Measurements from ENCODE around the gene TLE3. TPM values are rescaled to one million over a fixed set of nuclear protein-coding genes. Genes with fewer than 3 reads are reported as not detected.

Gene TLE3
- total and polyA plus RNA-seq, 2 of the 13 experiments (the other 11 are each of a cell fraction or from before 2014, with no cell fraction given) = 11.9 to 13.8 TPM

DNA sequence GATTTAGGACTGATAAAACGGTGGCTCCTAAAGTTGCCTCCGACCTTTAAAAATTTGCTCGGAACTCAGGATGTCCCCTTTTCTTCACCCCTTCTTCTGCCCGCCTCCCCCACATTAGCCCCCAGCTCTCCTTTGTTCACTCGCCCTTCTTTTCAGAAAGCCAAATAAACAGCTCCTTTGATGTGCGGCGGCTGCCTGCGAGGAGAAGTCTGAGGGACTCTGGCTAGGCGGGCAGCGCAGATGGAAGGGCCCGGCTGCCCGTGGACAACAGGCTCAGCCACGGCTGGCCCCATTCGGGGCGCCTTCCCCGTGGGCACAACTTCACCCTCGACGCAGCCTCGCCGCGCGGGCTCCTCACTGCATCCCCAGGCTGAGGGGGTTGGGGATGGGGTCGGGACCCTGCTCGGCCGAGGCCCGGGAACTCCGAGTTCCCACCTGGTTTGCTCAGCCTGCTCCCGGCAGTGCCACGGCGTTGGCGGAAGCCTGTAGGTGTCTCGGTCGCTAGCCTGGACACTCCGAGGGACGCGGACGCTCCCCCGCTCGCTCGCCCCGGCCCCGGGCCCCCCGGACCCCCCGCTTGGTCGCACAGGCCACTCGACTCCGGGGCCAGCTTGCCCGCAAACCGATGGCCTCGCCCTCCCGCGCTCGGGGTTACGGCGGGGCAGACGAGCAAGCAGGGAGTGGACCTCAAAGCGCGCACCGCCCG lies 897 bp upstream of the TLE3 start (continued):
- no peak for TF ChIP-seq SOX6 (IDR thresholded peaks at IDR 0.05)
- peak; percentile 92 for TF ChIP-seq SOX6 (CRISPR knock-in tag; IDR thresholded peaks at IDR 0.05)
- TF ChIP-seq, protein P1, sequence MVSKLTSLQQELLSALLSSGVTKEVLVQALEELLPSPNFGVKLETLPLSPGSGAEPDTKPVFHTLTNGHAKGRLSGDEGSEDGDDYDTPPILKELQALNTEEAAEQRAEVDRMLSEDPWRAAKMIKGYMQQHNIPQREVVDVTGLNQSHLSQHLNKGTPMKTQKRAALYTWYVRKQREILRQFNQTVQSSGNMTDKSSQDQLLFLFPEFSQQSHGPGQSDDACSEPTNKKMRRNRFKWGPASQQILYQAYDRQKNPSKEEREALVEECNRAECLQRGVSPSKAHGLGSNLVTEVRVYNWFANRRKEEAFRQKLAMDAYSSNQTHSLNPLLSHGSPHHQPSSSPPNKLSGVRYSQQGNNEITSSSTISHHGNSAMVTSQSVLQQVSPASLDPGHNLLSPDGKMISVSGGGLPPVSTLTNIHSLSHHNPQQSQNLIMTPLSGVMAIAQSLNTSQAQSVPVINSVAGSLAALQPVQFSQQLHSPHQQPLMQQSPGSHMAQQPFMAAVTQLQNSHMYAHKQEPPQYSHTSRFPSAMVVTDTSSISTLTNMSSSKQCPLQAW (CRISPR knock-in tag; IDR thresholded peaks at IDR 0.05) = 0 out of 2 replicates have a peak, but pooled peaks have one; percentile 24

DNA sequence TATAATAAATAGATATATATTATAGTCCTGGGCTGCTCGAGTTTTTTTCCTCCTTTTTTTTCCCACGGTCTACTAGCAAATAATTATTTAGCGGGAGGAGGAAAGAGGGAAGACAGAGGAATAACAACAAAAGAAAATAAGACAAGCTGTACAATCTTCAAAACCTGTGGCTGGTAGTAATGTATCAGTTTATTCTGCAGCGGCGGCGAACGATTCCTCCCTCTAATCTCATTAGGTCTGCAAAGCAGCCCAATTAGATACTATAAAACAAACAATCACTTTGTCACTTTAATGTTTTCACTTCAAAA lies 390 bp upstream of the TLE3 start:
- ChIA-PET POLR2A (interaction anchor here (0.6 to 12.3 kb wide), 14 partner anchors 9 to 970 kb away, joined by 3 to 152 read pairs (median 5); partner anchors contain the start of genes KIF23 and RPLP1), CTCF (ENCODE audit: low intra/inter-chr PET ratio, low total read pairs) (no interaction called here)
- in situ Hi-C loops (cut with HindIII; ENCODE audit: extremely low pct_ligation_motif_present, low pct_unique_long_range_greater_than_20kb) = loop anchor here (25.0 kb wide), 1 partner anchor 636 kb away; the partner anchor contains the start of gene RPLP1
- peak overlapping the region; percentile 66 to 83 (median 67) for H3K4me3 ChIP-seq (replicated peaks in 1 of 3; ENCODE audit: insufficient read depth in 1 of 3, low read depth in 2 of 3, low read length in 3 of 3)
- H3K27ac ChIP-seq (ENCODE audit: extremely low read length, insufficient read depth, low read length) = peak overlapping the region; percentile 95
- intact Hi-C loops (cut with micrococcal nuclease; ENCODE audit: unreplicated experiment) = loop anchor here (5.0 kb wide), 2 partner anchors 99 to 506 kb away; no protein-coding TSS in a partner anchor
- ATAC-seq (no peak), DNase-seq (ENCODE audit: low spot score) (no peak), FAIRE-seq (no peak)
- H3K4me2 ChIP-seq (ENCODE audit: low read depth, low read length) = peak overlapping the region; percentile 96
- H4K20me1 ChIP-seq (ENCODE audit: insufficient read depth, low read length) = peaks cover 33% of the 10 kb centered on the region
- BruUV-seq (replicated peaks) = TSS peak; percentile 100
- peaks cover 29% of the 10 kb centered on the region for H3K79me2 ChIP-seq (ENCODE audit: insufficient read depth, low read length)
- H3K9ac ChIP-seq (ENCODE audit: insufficient read depth, low read depth, low read length) = peak overlapping the region; percentile 94
- H3K4me1 ChIP-seq (ENCODE audit: insufficient read depth, low read length) = peaks cover 62% of the 10 kb centered on the region
- H2AFZ ChIP-seq (ENCODE audit: low read length) = no peak overlapping the region
- H3K9me3 ChIP-seq (ENCODE audit: low read length) = no peaks in the 10 kb centered on the region
- under 1% methylated on average over 7 of the region's 7 CpGs for WGBS (ENCODE audit: low lambda C conversion rate)
- peaks cover 3 to 8% of the 10 kb centered on the region in 2 experiments; a peak in 3 of 5 replicates for H3K36me3 ChIP-seq (replicated peaks in 1 of 2; ENCODE audit: control insufficient read depth in 1 of 2, insufficient read depth in 2 of 2, low read length in 2 of 2)
- peaks cover 2 to 16% of the 10 kb centered on the region in 2 experiments; a peak in 4 of 5 replicates for H3K27me3 ChIP-seq (ENCODE audit: control insufficient read depth in 1 of 2, insufficient read depth in 2 of 2, low read length in 2 of 2)
- TF ChIP-seq ASH2L (IDR thresholded peaks at IDR 0.05; ENCODE audit: insufficient read length, low read depth, low read length) = peak; percentile 31
- no peak for TF ChIP-seq TP53 (CRISPR knock-in tag; conservative IDR thresholded peaks at IDR 0.05)
- TF ChIP-seq ZFY (CRISPR knock-in tag; IDR thresholded peaks at IDR 0.05) = no peak
- TF ChIP-seq HOXA7 (CRISPR knock-in tag; IDR thresholded peaks at IDR 0.05) = no peak
- no peak for TF ChIP-seq ZNF558 (CRISPR knock-in tag; IDR thresholded peaks at IDR 0.05; ENCODE audit: borderline replicate concordance)
- no peak for TF ChIP-seq CENPT (CRISPR knock-in tag; IDR thresholded peaks at IDR 0.05; ENCODE audit: low read depth)
- no peak for TF ChIP-seq ARID2 (CRISPR knock-in tag; IDR thresholded peaks at IDR 0.05; ENCODE audit: borderline replicate concordance)
- TF ChIP-seq MATR3 (CRISPR knock-in tag; IDR thresholded peaks at IDR 0.05) = no peak
- no peak for TF ChIP-seq ZNF567 (CRISPR knock-in tag; IDR thresholded peaks at IDR 0.05; ENCODE audit: borderline replicate concordance)
- no peak for TF ChIP-seq KAT8 (CRISPR knock-in tag; IDR thresholded peaks at IDR 0.05)
- no peak for TF ChIP-seq ZNF792 (CRISPR knock-in tag; IDR thresholded peaks at IDR 0.05)
- no peak for TF ChIP-seq ZNF879 (CRISPR knock-in tag; IDR thresholded peaks at IDR 0.05)
- TF ChIP-seq, protein P2, sequence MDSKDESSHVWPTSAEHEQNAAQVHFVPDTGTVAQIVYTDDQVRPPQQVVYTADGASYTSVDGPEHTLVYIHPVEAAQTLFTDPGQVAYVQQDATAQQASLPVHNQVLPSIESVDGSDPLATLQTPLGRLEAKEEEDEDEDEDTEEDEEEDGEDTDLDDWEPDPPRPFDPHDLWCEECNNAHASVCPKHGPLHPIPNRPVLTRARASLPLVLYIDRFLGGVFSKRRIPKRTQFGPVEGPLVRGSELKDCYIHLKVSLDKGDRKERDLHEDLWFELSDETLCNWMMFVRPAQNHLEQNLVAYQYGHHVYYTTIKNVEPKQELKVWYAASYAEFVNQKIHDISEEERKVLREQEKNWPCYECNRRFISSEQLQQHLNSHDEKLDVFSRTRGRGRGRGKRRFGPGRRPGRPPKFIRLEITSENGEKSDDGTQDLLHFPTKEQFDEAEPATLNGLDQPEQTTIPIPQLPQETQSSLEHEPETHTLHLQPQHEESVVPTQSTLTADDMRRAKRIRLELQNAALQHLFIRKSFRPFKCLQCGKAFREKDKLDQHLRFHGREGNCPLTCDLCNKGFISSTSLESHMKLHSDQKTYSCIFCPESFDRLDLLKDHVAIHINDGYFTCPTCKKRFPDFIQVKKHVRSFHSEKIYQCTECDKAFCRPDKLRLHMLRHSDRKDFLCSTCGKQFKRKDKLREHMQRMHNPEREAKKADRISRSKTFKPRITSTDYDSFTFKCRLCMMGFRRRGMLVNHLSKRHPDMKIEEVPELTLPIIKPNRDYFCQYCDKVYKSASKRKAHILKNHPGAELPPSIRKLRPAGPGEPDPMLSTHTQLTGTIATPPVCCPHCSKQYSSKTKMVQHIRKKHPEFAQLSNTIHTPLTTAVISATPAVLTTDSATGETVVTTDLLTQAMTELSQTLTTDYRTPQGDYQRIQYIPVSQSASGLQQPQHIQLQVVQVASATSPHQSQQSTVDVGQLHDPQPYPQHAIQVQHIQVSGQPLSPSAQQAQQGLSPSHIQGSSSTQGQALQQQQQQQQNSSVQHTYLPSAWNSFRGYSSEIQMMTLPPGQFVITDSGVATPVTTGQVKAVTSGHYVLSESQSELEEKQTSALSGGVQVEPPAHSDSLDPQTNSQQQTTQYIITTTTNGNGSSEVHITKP (CRISPR knock-in tag; IDR thresholded peaks at IDR 0.05; ENCODE audit: low read depth) = no peak
- TF ChIP-seq ATF1 (CRISPR knock-in tag; IDR thresholded peaks at IDR 0.05) = peak; percentile 9; the same call in 1 of the 2 replicates
- TF ChIP-seq, protein P3, sequence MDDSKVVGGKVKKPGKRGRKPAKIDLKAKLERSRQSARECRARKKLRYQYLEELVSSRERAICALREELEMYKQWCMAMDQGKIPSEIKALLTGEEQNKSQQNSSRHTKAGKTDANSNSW (CRISPR knock-in tag; IDR thresholded peaks at IDR 0.05; ENCODE audit: borderline replicate concordance) = no peak
- TF ChIP-seq ZNF496 (CRISPR knock-in tag; IDR thresholded peaks at IDR 0.05; ENCODE audit: insufficient replicate concordance) = no peak
